Esophagus squamous epithelium (tissue), 4 donors: ENCODE data around the gene MSN.

ENCODE experiments used
- CTCF ChIP-seq, 6 experiments: fragments of 450-650 bp in 4 of 6; fragments of 200-600 bp in 2 of 6; sonication (generic) in 2 of 6; IDR thresholded peaks; one replicate each; pipeline ENCODE4 v1.5.1; 2016 to 2019; ENCODE audit warnings: antibody characterized with exemption in 6 of 6, mild to moderate bottlenecking in 4 of 6, moderate library complexity in 4 of 6
- POLR2A ChIP-seq, 4 donors: fragments of 450-650 bp; IDR thresholded peaks; one replicate each; pipeline ENCODE4 v1.6.1; 2017; ENCODE audit warnings: antibody characterized with exemption in 4 of 4, mild to moderate bottlenecking in 4 of 4, moderate library complexity in 3 of 4

- TF ChIP-seq CTCF (IDR thresholded peaks at IDR 0.05) (no peak), POLR2A (IDR thresholded peaks at IDR 0.05) (no peak)
Observed at GRCh38 chrX:65697915-65698796, 30.7 kb downstream of the MSN start.
